ENCODE data around the gene C1orf159.

The C1orf159 gene

GRCh38 chr1:1151306-1151705, 35.4 kb upstream of the C1orf159 start:
- Histone ChIP-seq H3K36me3 (ENCODE audit: control insufficient read depth, insufficient read depth, low read length) (no peaks in the 10 kb centered on the region), H3K4me3 (ENCODE audit: low read depth, low read length) (no peak overlapping the region), H3K27me3 (ENCODE audit: control insufficient read depth, insufficient read depth, low read length) (no peaks in the 10 kb centered on the region), H2AFZ (no peak overlapping the region), H3K9me3 (ENCODE audit: control insufficient read depth, low read length) (no peaks in the 10 kb centered on the region), H3K4me1 (no peaks in the 10 kb centered on the region), H3K9ac (no peak overlapping the region), H3K79me2 (no peaks in the 10 kb centered on the region), H3K27ac (no peak overlapping the region), H3K4me2 (ENCODE audit: low read length) (no peak overlapping the region)
- no peak for TF ChIP-seq CTCF (IDR thresholded peaks at IDR 0.05)

DNA sequence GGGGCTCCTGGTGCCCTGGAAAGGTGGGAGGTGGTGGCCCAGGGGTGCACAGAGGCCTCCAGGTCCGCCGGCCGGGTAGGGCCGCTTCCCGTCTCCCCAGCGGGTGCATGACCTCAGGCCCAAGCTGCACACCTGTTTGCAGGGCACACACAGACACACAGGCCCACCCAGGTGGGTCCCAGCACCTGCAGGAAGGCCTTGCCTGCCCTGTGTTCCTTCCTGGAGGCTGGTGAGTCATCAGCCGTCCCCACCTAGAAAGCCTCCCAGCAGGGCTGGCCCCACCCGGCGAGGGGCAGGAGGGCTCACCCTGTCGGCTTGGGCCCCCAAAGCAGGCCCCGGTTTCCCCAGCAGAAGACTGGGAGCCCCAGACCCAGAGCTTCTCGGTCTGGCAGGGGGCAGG, 34.2 kb upstream of the C1orf159 start:
- H3K4me3 ChIP-seq (ENCODE audit: low read depth, low read length), result no peak overlapping the region
- no peak for TF ChIP-seq CTCF (IDR thresholded peaks at IDR 0.05)
- no peaks in the 10 kb centered on the region for H3K9me3 ChIP-seq (ENCODE audit: control insufficient read depth, low read length)
- H3K36me3 ChIP-seq (ENCODE audit: control insufficient read depth, insufficient read depth, low read length), result no peaks in the 10 kb centered on the region
- H3K27me3 ChIP-seq (ENCODE audit: control insufficient read depth, insufficient read depth, low read length), result no peaks in the 10 kb centered on the region
- no peak overlapping the region for H3K27ac ChIP-seq
- H3K4me1 ChIP-seq, result no peaks in the 10 kb centered on the region
- no peak overlapping the region for H3K4me2 ChIP-seq (ENCODE audit: low read length)
- H3K79me2 ChIP-seq, result no peaks in the 10 kb centered on the region
- no peak overlapping the region for H2AFZ ChIP-seq
- no peak overlapping the region for H3K9ac ChIP-seq

DNA sequence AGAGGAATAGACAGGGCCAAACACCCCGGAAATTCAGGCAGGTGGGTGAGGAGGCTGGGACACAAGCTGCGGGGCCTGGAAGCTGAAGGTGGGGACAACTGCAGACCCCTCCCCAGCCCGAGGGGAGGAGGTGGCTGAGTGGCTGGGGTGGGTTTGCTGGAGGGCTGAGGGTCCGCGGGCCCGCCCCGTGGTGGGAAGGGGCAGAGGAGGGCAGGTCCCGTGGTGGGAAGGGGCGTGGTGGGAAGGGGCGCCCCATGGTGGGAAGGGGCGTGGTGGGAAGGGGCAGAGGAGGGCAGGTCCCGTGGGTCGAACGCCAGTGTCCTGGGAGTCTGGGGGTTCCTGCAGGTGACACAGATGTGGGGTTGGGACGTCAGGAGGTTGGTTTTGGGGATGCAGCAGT, 33.5 kb upstream of the C1orf159 start:
- Histone ChIP-seq H3K9ac (no peak overlapping the region), H3K4me1 (no peaks in the 10 kb centered on the region), H3K9me3 (ENCODE audit: control insufficient read depth, low read length) (no peaks in the 10 kb centered on the region), H3K4me3 (ENCODE audit: low read depth, low read length) (no peak overlapping the region), H3K27me3 (ENCODE audit: control insufficient read depth, insufficient read depth, low read length) (no peaks in the 10 kb centered on the region), H3K27ac (no peak overlapping the region), H3K4me2 (ENCODE audit: low read length) (no peak overlapping the region), H3K79me2 (no peaks in the 10 kb centered on the region), H3K36me3 (ENCODE audit: control insufficient read depth, insufficient read depth, low read length) (no peaks in the 10 kb centered on the region), H2AFZ (no peak overlapping the region)
- TF ChIP-seq CTCF (IDR thresholded peaks at IDR 0.05), result no peak

DNA sequence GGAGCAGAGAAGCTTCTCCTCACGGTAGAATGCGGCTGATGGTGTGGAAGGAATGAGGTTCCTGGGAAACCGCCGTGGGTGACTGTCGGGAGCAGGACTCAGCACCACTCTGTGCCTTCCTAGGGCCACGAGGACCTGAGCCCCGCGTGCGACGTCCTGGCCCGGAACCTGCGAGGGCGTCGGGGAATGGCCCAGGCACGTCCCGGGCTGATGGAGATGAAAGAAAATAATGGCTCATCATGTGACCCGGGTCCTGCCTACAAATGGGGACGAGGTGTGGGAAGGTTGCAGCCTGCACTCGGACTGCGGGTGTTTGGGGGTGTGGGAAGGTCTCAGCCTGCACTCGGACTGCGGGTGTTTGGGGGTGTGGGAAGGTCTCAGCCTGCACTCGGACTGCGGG, 32.7 kb upstream of the C1orf159 start:
- H3K27me3 ChIP-seq (ENCODE audit: control insufficient read depth, insufficient read depth, low read length), result no peaks in the 10 kb centered on the region
- H3K79me2 ChIP-seq, result no peaks in the 10 kb centered on the region
- H2AFZ ChIP-seq, result no peak overlapping the region
- no peak overlapping the region for H3K4me3 ChIP-seq (ENCODE audit: low read depth, low read length)
- no peak overlapping the region for H3K4me2 ChIP-seq (ENCODE audit: low read length)
- no peaks in the 10 kb centered on the region for H3K4me1 ChIP-seq
- no peak overlapping the region for H3K27ac ChIP-seq
- no peak for TF ChIP-seq CTCF (IDR thresholded peaks at IDR 0.05)
- H3K36me3 ChIP-seq (ENCODE audit: control insufficient read depth, insufficient read depth, low read length), result no peaks in the 10 kb centered on the region
- H3K9ac ChIP-seq, result no peak overlapping the region
- H3K9me3 ChIP-seq (ENCODE audit: control insufficient read depth, low read length), result no peaks in the 10 kb centered on the region

DNA sequence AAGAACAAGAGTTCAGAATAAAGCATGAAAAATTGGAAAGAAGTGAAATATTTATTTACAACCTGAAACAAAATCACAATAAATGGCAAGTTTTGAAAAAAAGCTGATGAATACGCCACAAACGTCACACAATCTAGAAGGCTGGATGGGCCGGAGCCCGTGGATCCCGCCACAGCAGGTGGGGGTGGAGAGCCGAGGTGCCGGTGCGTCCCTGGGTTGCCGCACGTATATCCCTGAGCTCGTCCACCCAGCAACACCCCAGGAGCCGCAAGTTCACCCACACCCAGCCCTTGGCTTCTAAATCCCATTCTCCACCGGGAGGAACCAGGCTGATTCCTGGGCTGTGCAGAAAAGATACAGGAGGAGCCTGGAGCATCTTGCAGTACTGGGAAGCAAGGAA, 32.2 kb upstream of the C1orf159 start:
- H3K27me3 ChIP-seq (ENCODE audit: control insufficient read depth, insufficient read depth, low read length), result no peaks in the 10 kb centered on the region
- no peak overlapping the region for H2AFZ ChIP-seq
- no peak overlapping the region for H3K4me2 ChIP-seq (ENCODE audit: low read length)
- no peak for TF ChIP-seq CTCF (IDR thresholded peaks at IDR 0.05)
- H3K4me3 ChIP-seq (ENCODE audit: low read depth, low read length), result no peak overlapping the region
- H3K27ac ChIP-seq, result no peak overlapping the region
- H3K9me3 ChIP-seq (ENCODE audit: control insufficient read depth, low read length), result no peaks in the 10 kb centered on the region
- no peaks in the 10 kb centered on the region for H3K79me2 ChIP-seq
- no peaks in the 10 kb centered on the region for H3K4me1 ChIP-seq
- no peaks in the 10 kb centered on the region for H3K36me3 ChIP-seq (ENCODE audit: control insufficient read depth, insufficient read depth, low read length)
- no peak overlapping the region for H3K9ac ChIP-seq

Data from parathyroid adenoma (tissue), 2 donors.